Thyroid gland (tissue), 4 donors: Measurements from ENCODE around the gene NFIB.

ENCODE experiments used
- POLR2A ChIP-seq, 2 donors: fragments of 450-650 bp; IDR thresholded peaks; one replicate each; pipeline ENCODE4 v1.6.1; 2017; ENCODE audit warnings: antibody characterized with exemption in 2 of 2, mild to moderate bottlenecking in 2 of 2, moderate library complexity in 1 of 2
- TF ChIP-seq, protein P1 (sequence below), 6 experiments: fragments of 200-600 bp in 3 of 6; fragments of 450-650 bp in 3 of 6; sonication (generic) in 3 of 6; IDR thresholded peaks; one replicate each; pipeline ENCODE4 v1.5.1; 2016 to 2019; ENCODE audit warnings: antibody characterized with exemption in 6 of 6, mild to moderate bottlenecking in 2 of 6, inconsistent platforms in 1 of 6, moderate library complexity in 1 of 6

DNA sequence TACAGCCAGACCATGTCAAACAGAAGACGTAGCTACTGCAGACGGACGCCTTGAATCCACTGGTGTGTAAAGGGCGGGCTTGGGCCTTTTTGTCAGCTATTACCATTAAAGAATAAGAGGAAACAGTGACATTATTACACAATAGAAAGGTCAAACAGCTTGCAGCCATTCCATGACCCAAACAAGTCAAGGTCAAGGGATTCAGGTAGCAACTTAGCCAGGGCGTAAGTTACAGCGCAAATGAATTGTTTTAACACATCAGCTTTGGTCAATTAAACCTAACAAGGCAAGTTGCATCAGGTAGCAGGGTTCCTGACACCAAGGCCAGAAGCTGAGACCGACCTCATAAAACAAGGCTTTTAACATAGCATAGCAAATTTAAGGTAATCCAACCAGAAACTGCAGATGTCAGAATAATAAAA lies 15.3 kb downstream of the NFIB start:
- TF ChIP-seq, protein P1, sequence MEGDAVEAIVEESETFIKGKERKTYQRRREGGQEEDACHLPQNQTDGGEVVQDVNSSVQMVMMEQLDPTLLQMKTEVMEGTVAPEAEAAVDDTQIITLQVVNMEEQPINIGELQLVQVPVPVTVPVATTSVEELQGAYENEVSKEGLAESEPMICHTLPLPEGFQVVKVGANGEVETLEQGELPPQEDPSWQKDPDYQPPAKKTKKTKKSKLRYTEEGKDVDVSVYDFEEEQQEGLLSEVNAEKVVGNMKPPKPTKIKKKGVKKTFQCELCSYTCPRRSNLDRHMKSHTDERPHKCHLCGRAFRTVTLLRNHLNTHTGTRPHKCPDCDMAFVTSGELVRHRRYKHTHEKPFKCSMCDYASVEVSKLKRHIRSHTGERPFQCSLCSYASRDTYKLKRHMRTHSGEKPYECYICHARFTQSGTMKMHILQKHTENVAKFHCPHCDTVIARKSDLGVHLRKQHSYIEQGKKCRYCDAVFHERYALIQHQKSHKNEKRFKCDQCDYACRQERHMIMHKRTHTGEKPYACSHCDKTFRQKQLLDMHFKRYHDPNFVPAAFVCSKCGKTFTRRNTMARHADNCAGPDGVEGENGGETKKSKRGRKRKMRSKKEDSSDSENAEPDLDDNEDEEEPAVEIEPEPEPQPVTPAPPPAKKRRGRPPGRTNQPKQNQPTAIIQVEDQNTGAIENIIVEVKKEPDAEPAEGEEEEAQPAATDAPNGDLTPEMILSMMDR (IDR thresholded peaks at IDR 0.05): no peak
- no peak for TF ChIP-seq POLR2A (IDR thresholded peaks at IDR 0.05)
